Activated CD4-positive, alpha-beta T cell treated with anti-CD3 and anti-CD28 coated beads, Interleukin-10, Interleukin-2, amounts not matched to agents 100 ng/mL and 50 ng/mL, durations not matched to agents 16 hours and 8 hours (primary cell): ENCODE measurements around the gene GPC6.

ENCODE experiments used
- DNase-seq: peaks from one replicate; pipeline ENCODE4 v3.0.0-alpha.2; 2020

The GPC6 gene

DNA sequence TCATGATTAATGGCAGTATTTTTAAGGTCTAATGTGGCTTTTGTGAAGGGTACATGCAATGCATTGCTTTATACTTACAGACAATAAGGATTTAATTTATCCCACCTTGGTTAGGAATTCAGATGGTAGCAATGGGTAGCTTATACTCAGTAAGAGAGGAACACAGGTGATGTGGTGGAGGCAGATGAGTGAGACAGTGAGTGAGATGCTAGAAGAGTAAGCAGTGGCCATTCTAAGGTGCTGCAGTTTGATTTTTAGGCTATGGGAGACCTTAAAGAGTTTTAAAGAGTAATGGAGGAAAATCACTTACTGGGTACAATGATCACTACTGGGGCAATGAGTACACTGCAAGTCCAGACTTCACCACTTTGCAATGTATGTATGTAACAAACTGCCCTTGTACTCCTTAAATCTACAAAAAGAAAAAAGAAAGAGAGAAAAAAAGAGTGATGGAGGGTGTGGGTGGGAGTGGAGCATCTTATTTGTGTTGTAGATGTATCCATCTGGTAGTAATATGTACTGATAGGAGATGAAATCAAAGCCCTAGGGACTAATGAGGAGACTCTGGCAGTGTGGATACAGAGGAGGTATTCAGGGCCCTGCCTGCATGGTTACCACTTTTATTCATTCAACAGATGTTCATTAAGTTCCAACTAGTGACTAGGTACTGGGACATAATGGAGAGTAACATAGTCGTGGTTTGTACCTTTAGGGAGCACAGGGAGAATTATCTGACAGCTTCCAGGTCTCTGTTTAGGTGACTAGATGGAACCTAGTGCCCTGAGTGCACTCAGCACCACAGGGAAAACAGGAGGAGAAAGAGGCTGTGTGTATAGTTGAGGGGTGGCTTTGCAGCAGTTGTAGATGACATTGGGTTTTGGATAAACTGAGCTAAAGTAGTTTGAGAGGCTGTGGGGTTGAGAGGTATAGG lies 99.0 kb downstream of the GPC6 start:
- DNase-seq = no peak

DNA sequence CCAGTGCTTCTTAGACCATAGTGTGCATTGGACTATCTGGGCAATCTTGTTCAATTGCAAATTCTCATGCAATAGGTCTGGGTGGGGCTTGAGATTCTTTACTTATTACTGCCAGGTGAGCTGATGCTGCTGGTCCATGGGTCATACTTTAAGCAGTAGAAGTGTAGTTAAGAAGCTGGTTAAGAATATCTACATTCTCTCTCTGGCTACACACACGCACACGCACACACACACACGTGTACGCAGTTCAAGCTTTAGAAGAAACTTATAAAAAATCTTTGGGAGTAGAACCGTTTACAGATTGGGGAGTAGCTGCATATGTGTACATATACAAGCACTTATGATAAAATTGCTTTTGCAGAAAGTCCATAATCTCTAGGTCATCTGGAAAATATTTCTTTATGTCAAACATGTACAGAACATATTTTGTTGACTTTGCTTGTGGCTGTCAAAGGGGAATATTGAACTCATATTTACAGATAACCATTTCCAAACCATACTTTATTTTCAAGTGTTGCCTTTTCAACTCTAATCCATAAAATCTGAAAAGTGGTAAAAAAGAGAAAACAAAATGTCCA lies 99.7 kb downstream of the GPC6 start:
- DNase-seq = no peak

DNA sequence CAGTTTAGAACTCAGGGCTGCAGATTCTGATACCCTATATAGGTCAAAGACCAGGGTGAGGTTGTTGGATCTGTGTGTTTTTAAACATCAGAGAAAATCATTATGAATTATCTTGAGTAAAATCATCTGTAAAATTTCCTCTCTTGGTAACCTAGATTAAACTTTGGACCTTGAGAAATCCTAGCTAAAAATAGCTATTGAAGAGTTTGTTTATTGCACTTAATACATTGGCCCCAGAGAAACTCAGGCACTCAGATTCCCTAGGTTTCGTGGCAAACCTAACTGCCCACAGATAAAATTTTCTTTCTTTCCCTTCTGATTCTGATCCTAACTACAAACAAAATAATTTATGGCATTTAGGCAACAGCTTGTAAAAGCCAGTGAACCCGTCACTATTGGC lies 102.3 kb downstream of the GPC6 start:
- DNase-seq = no peak

DNA sequence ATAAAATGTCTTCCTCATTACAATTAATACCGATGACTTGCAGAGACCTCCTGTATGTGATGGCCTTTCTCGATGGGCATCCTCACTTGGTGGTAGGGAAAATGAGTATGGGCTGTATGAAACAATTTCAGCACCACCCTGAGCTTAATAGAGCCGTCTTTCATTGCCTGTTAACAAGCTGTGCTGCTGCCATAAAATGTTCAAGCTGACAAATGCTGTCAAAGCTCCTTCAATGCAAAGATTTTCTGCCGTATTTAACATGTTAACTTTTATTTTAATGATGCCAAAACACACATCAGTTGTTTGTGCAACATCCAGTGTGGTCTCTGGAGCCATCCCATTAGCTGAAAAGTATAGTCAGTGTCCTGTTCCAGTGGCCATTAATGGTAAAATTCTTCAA lies 110.1 kb downstream of the GPC6 start:
- no peak for DNase-seq

DNA sequence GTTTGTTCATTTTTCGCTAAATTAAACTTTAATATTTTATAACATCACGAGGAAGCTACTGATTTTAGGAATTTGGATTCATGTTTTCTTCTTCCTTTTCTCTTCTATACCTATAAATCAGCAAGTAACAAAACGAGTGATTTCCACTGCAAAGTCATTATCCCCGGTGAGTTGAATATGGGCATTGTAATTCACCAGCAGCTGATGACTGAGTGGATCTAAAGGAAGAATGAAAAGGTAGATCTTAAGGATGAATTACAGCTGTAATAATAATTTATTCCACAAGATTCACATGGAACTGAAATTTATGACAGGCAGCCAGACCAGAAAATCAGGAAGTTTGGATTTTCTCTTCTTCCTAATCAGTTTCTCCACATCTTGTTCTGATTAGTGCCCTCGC lies 111.4 kb downstream of the GPC6 start:
- no peak for DNase-seq

DNA sequence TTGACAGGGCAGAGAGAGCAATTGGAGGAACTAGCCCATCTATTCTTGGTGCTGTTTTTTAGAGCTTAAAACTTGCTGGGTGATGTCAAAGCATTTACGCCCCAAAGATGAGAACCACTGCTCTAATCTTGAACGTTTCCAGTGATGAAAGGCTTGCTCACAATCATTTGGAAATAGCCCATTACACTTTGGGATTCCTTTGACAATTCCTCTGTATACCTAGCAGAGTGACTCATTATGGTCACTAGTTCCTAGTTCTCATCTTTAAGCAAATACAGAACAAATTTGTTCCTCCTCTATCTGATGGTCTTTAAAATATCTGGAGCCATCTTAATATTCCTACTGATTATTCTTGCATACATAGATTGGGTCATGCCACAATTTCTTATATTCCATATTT lies 112.3 kb downstream of the GPC6 start:
- DNase-seq = no peak

DNA sequence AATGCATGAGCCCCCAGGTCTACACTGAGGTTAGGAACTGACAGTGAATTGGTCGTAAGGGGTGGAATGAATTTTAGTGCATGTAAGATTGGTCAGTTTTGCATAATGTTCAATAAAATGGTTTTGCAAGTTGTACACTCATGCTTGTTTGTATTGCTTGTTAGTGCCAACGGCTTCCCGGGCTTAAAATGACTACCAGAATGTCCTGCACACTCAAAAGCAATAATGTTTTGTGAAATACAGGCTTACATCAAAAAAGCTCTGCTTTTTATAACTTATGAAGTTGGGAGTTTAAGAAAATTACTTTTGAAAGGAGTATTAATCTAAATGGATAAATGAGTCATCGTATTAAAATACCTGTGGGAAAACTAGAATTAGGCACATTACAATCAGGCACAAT lies 112.9 kb downstream of the GPC6 start:
- no peak for DNase-seq

DNA sequence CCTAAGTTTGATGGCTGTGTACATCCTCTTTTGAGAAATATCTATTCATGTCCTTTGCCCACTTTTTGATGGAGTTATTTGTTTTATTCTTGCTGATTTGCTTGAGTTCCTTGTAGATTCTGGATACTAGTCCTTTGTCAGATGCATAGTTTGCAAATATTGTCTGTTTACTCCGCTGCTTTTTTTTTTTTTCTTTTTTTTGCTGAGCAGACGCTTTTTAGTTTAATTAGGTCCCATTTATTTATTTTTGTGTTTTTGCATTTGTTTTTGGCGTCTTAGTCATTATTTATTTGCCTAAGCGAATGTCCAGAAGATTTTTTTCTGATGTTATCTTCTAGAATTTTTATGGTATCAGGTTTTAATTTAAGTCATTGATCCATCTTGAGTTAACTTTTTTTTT lies 114.9 kb downstream of the GPC6 start:
- DNase-seq = no peak

DNA sequence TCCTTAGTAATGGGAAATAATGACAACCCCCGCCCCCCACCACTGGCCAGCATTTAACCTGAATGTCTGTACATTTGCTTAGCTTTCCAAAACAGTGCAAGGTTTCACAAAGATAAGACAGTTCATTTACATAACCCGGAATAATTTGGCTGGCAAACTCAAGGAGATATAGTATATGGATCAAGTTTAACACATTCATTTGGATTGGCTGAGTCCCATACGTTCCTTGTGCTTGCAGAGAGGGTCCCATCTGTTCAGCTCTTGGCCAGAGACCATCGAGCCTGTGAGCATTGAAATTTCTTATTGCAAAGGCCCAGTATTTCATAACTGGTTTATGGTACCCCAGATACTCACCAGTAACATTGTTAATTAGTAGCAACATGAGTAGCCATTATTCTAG lies 116.5 kb downstream of the GPC6 start:
- no peak for DNase-seq

DNA sequence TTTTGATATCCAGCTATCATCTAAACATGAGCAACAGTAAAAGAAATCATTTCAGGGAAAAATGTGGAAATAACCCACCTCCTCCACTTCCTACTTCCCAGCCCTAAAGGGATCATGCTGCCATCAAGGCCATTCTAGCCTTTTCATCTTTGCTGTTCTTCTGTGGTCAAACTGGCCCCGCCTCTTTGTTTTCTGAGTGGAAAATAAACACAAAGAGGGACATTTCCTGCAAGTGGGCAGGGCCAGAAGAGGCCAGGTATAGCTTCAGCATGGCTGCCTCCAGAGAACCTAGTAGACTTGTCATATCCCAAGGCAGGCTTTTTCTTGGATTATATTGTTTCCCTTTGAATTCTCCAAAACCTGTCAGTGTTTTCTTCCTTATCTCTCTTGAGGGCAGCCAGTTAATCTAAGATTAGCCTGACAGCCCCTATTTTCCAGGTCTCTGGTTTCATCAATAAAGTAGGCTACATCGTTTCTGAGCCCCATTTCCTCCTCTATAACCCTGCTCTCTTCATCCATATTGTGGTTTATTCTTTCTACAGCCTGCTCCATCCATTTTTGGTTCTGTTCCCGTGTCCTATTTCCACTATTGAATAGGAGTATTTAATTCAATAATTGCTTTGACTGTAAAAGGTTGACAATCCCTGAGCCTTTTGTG lies 117.6 kb downstream of the GPC6 start:
- no peak for DNase-seq

DNA sequence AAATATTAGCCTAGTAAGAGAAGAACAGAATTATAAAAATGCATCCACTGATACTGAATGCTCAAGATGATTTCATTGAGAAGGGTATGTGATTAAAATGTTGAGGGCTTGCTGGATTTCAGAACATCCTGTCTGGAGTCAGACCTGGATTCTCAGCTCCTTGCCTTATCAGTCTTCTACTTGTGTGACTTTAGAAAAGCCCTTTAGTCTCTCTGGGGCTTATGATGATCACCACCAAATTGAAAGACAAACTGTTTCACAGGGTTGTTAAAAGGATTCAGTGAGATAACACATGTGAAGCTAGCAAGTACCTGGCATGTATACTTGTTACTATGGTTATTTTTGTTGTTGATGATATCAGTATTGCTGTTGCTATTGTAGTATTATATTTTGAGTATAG lies 118.4 kb downstream of the GPC6 start:
- no peak for DNase-seq

DNA sequence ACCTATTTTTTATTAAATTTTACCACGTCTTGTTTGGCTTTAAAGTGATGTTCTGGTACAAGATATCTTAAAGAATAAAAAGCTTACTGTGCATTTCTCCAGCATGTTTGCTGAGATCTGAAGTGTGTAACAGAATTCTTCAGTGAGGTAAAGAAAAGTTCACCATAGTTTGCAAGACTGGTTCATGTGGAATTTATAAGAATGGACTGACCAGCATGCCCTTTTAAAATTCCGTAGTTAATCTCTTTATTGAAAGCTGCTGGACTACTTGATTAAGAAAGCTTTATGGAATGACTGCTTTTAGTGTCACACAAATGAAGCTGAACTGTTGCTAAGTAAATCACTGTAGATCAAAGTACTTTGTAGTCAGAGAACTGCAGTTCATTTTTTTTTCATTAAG lies 119.2 kb downstream of the GPC6 start:
- DNase-seq = no peak

DNA sequence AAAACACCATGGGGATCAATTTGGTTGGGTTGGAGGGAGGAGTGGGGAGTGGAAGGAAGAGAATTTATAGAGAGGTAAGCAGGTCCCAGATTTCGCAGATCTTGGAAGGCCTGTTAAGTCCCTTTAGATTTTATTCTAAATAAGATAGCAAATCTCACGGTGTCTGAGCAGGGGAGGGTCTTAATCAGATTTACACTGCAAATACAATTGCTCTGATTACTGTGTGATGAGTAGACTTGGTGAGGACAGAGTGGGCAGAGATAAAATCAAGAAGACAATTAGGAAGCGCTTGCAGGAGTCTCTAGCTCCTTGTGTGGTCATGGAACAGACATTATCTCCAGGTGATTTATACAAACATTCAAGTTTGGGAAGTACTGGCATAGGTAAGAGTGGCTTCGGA lies 126.0 kb downstream of the GPC6 start:
- no peak for DNase-seq

DNA sequence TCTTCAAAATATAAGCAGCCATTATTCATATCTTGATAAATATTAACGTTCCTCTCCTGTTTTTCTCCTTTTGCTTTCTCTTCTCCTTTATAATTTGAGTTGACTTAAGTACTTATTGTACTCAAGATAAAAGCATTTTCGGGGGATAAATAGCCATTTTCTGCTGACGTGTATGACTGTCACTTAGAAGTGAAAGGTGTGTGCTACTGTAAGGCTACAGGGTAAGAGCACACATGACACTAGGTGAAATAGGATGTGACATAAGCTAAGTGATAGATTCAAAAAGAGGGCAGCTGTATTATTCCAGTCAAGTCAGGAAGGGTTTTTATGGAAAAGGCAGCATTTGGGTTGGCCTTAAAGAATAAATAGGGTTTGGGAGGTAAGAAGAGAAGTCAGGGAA lies 128.5 kb downstream of the GPC6 start:
- DNase-seq = no peak

DNA sequence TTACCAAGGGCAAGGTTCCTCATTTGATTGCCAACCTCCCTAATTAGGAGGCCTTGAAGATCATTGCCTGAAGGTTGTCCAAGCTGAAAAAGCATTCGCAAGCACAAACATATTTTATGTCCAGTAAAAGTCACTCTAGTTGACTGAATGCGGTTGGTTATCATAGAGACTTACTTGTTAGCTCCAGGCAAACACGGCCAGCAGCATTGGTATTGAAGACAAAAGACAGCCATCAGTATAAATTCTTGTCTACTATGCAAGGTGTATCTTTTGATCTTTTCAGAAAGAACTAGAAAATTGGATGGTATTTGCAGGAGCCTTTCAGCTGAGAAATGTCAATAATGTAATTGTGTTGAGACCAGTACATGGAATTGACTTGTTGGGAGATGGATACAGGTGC lies 129.9 kb downstream of the GPC6 start:
- DNase-seq = no peak

DNA sequence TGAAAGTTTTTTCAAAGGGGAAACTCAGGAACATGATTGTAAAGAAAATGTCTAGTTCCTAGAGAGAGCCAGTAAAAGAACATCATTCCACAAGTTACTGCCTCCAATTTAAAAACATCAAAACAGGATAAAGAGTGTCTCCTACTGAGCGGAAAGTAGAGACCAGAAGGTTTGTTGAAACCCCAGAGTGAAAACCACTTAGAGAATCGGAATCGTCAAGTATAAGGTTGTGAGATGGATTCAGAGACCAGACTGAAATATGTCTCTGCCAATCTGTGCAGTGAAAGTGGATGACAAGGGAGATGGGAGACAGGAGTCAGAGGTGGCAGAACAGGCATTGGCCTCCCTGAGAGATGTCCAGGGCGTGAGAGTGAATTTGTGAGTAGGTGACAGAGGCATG lies 133.4 kb downstream of the GPC6 start:
- DNase-seq = no peak

DNA sequence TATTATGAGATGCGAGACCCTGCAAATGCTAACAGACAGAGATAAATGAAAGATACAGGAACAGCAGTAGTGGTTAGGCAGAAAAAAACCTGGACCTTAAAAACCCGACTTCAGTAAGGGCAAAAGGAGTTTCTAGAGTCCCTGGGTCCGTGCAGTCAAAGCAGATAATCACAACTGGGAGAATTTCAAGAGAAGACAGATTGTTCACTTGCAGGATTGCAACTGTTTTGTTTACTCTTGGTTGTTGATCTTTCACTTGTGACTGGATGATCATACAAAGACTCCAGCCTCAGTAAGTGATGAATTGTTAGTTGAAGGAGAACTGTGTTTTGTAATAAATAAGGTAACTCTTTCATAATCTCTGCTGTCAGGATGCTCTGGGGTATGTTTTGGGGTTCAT lies 135.1 kb downstream of the GPC6 start:
- DNase-seq = no peak

DNA sequence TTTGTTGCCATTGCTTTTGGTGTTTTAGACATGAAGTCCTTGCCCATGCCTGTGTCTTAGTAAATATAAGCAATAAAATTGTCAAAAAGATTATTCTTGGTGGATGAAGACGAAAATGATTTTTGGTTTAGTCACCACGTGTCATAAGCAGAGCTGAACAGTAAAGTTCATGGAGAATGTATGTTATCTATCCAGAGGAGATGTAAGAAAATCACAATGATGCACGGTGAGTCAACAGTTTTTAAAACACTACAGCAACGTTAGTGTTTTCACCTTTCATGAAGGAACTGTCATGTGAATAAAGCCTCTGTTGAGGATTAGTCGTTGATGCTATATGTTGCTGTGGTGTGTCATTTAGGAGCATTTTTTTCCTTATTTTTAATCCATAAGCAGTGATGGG lies 137.6 kb downstream of the GPC6 start:
- no peak for DNase-seq

DNA sequence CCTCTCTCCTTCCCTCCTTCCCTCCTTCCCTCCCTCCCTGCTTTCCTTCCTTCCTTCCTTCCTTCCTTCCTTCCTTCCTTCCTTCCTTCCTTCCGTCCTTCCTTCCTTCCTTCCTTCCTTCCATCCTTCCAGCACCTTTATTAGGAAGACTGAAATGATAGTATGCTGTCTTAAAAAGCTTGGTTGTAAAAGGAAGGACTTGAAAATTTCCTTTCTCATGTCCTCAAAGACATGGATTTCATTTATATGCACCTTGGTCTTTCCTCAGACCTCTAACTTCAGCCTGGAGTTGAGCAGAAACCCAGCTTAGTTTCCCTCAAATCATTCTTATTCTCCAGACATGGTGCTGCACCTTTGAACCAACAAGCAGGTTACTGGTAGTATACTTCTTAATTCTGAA lies 141.7 kb downstream of the GPC6 start:
- no peak for DNase-seq

DNA sequence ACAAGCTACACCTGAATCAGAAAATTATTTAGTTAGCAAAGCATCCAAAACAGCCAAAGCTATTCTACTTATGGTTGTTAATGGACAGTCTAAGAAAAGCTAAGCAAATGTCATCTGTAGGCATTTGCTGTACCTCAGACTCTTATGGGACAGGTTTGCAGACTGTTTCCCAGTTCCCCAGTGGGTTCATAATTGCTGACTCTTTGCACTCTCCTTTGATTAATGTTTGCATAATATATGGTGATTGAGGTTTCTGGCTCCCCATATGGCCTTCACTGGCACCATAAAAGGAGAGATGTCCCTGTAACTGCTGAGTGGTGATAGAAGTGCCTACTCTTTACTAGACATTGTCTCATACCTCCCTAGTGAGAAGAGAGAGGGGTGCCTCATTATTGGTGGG lies 142.1 kb downstream of the GPC6 start:
- DNase-seq = no peak

DNA sequence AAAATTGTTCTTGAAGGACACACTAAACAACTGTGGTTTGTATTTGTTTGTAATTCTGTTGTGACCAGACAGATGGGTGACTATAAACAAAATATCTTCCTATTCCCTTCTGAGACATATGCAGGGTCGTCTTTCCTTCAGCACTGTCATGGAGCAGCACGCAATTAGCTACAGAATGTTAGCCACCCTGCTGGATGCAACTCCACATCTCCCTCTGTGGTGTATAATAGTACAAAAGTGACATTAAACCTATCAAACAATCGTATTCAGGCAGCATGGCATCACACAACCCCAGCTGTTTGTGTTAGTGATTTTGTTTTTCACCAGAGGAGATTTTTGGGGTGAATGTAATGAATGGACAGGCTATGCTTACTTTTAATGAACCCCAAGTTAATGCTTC lies 146.2 kb downstream of the GPC6 start:
- no peak for DNase-seq

DNA sequence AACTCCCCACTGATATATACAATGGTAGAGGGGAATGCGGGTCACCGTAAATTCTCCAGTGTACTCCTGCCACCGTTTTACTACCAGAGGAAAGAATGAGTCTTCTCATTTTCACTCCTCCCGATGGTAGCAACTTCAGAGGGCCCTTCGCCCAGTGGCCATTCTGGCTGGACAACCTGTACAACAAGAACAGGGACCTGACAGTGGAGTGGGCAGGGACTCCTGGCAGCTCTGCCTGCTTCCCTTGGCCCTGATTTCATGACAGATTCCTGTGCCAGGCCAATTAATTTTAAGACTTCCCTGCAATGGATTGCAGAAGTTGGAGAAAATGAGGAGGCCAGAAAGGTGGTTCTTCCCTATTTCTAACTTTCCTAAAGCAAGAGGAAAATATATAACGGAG lies 148.9 kb downstream of the GPC6 start:
- DNase-seq = no peak

DNA sequence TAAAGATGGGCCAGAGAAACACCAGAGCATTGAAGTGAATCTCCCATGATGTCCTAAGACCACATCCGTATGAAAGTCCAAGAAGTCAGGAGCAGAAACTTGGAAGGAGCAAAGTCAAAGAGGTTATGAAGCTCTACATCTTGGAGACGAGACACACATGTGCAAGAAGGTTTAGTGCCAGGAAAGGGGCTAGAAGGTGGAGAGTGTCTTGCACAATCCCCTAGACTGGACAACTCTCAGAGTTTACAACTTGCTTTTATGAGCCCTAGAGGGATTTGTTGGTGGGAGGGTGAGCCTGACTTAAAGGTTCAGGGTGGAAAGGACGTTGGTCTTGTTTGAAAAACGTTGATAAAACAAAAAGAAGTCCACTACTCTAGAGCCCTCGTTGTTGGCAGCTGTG lies 150.6 kb downstream of the GPC6 start:
- DNase-seq = no peak

DNA sequence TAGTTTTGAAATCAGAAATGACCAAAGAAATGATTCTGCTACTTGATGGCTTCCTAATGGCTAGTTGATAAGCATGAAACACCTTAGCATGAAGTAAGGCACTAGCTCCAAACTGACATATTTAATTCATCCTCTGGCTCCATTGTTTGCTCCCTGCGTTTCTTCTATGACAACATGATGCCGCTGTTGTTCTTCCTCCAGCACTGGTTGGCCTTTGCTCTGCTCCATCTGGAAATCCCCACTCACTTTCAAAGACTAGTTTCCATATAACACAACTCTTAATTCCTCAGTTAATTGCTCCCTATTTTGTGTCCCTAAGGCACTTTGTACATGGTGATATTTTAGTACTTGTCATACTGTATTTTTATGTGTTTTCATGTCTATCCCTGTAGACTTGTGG lies 151.6 kb downstream of the GPC6 start:
- DNase-seq = no peak
